GM18907 (cell line): Measurements from ENCODE around the gene TMEM156.
"Not testable (repeated sequence)": the region's sequence is repeated elsewhere in the genome, so short reads cannot be mapped to it uniquely, and the experiment has no call there.

Source experiments
- ATAC-seq: cut with Tn5 transposase; IDR thresholded peaks from one replicate; pipeline ENCODE4 v1.9.1; 2021; ENCODE audit warnings: mild to moderate bottlenecking, moderate library complexity; ENCODE audit not compliant: unreplicated experiment

Gene TMEM156

GRCh38 chr4:38959248-38959647 is 73.0 kb downstream of the TMEM156 start:
- ATAC-seq = not testable (repeated sequence)

DNA sequence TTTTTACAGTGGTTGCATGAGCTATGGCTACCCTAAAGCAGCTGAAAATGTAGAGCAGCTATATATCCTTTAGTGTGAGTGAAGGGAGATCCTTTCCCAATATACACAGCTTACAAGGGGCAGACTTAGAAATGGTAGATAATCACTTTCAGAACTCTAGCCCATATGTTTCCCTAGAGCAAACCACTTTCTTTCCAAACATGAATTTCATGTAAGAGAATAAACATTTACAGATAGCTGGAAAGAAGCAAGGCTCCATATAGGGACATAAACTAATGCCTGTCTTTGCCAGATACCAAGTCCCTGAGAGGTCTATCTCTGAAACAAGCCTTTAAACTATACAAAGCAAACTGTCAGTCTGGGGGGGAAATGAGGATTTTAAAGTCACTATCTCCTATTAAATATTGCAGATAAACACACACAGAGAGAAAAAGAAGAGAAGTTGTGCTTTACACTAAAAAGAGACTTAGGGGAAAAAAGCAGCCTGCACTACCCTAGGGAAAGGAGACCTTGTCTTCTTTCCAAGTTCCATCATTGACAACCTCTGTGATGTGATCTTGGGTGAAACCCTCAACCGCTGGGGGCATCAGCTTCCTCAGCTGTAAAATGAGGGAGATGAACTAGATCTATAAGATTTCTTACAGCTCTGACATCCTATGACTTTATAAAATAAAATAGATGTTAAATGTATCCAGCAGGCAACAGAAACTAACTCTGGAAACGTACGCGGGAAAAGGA is 73.6 kb downstream of the TMEM156 start:
- ATAC-seq = no peak

- ATAC-seq = no peak
Measured at GRCh38 chr4:38957893-38958292, 74.3 kb downstream of the TMEM156 start.

- ATAC-seq = no peak
Measured at GRCh38 chr4:38957261-38957815, 74.9 kb downstream of the TMEM156 start.

DNA sequence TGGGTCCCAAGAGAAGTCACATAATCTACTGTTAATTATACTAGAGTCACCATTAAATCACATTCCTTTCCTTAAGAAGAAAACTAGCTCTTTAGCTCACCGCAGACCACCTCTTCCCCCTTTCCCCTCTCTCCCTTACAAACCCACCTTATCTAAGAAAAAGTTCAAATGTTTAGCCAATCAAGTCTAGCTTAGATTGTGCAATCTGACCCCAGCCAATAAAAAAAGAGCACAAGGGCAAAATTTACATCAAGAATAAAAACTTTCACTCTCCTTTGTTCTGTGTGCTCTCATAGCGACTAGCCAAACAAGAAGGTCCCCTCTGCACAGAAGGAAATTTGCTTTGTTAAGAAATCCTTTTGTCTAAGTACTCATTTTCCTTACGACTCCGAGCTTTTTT is 76.3 kb downstream of the TMEM156 start:
- no peak for ATAC-seq

DNA sequence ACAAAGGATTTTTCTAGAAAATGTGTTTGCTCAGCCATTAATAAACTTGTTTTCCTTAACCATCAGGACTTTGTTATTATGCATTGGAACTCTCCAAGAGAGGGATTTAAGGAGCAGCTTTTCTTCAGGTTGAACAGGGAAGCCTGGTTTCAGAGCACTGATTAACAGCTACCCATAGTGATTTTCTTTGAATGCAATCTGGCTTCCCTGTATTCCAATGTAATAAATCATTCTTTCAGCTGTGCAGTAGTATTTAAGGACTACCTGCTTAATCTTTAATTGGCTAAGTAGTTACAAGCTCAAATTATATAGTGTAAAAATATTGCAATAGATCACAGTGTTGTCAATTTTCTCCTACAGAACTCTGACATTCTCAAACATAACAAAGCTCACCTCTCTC is 77.5 kb downstream of the TMEM156 start:
- ATAC-seq = no peak

GRCh38 chr4:38952017-38952416 is 80.2 kb downstream of the TMEM156 start:
- no peak for ATAC-seq

DNA sequence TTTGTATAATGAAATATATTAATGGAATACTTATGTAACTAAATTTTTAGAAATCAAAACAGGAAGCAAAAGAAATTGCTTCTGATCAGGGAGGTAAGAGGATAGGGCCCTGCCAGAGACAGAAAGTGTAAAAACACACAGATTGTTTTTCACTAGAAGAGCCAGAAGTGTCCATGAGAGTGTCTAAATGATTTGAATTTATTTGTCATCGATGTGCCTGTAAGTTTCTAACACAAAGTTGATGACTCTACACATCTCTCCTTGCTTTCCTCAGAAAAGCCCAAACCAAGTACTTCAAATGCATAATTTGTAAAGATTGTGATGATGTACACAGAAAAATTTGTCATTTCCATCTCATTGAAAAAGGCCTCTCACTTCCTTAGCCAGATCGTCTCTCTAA is 80.6 kb downstream of the TMEM156 start:
- no peak for ATAC-seq

DNA sequence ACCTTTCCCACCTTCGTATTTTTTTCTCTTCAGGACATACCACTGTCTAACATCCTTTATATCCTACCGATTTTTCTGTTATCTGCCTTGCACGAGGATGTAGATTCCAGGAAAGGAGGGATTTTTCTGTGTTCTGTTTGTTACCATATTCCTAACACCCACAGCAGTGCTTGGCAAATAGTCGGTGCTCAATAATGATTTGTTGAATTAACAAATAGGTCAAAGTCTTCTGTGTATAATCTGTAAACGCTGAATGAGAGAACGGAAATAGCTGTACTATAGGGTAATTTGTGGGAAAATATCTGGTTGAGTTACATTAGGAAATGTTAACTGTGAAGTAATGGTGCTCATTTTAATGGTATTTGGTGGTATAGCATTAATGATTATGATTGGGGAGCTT is 81.5 kb downstream of the TMEM156 start:
- no peak for ATAC-seq

- ATAC-seq = no peak
Measured at GRCh38 chr4:38950159-38950558, 82.0 kb downstream of the TMEM156 start.

- ATAC-seq = no peak
Measured at GRCh38 chr4:38949411-38950051, 82.7 kb downstream of the TMEM156 start.

DNA sequence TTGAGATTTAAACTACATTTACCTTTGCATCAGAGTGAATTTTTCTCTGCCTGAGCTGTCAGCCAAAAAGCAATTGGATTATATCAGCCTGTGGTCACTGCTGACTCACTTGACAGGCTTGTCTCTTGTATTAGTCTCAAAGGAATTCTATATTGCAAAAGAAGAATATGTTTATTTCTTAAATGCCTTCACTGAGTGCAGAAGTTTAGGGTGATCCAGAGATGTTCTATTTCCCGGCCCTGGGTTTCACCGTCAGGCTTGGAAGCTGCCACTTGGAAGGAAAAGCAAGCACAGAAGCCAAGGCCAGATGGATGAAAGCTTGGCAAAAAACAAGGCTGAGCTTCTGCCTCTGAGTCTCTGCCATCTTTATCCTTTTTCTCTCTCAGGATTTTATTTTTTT is 83.7 kb downstream of the TMEM156 start:
- no peak for ATAC-seq

GRCh38 chr4:38946919-38947318 is 85.3 kb downstream of the TMEM156 start:
- ATAC-seq = no peak

DNA sequence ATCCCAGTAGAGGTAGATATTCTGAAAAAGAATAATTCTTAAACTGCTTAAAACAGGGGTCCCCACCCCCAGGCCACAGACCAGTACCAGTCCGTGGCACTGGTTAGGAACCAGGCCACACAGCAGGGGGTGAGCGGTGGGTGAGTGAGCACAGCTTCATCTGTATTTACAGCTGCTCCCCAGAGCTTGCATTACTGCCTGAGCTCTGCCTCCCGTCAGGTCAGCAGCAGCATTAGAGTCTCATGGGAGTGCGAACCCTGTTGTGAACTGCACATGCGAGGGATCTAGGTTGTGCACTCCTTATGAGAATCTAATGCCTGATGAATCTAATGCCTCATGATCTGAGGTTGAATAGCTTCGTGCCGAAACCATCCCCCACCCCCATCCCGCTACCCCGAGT is 87.8 kb downstream of the TMEM156 start:
- ATAC-seq = no peak

- no peak for ATAC-seq
Measured at GRCh38 chr4:38943343-38943742, 88.9 kb downstream of the TMEM156 start.

GRCh38 chr4:38941906-38942305 is 90.3 kb downstream of the TMEM156 start:
- not testable (repeated sequence) for ATAC-seq

DNA sequence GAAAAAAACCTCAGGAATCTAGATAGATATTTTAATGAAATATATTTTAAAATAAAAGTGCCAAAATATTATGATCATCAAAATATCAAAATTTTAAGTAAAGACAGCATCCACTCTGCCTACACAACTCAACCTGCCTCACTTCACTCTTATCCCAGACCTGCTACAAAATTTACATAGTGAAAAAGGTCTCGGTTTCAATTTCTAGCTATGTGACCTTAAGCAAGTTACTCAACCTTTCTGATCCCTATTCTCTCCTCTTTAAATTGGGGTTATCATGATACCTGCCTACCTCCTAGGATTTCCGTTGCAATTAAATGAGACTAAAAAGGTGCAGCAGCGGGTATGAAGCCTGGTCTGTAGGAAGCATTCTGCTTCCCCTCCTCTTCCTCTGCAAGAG is 91.7 kb downstream of the TMEM156 start:
- no peak for ATAC-seq

DNA sequence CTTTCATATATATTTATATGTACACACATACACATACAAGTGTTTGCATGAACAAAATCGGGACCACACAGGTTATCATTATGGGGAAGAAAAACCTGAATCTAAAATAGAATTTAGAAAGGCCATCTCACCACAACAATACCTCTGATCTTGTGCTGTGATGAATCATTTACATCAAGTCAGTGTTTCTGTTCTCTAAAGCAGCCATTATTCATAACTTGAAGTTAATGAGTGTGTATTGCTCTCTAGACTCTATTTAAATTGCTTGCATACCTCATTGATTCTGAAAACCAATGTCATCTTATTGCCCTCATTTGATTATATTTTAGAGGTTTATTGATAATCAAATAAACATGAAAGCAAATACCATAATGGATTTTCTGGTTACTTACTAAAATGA is 93.0 kb downstream of the TMEM156 start:
- ATAC-seq = peak; percentile 94

GRCh38 chr4:38935391-38936073 is 96.7 kb downstream of the TMEM156 start:
- ATAC-seq = no peak

GRCh38 chr4:38931125-38931524 is 101.1 kb downstream of the TMEM156 start:
- ATAC-seq = no peak

DNA sequence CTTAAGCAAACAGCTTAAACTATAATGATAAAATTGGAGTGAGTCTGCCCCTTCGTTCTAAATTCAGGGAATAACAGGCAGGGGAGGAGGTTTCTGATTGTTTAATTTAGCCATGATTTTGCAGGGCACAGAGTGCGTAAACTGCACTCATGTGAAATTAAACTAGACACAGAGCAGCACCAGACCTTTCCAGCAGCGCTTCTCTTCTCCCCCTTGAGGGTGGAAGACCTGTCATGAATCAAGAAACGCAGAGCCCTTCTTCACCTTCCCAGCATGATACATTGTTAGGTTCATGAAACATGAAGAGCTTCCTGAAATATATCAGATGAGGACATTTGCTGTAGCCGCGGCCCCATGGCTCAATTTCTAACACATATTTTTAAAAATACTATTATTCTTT is 101.5 kb downstream of the TMEM156 start:
- ATAC-seq = no peak

DNA sequence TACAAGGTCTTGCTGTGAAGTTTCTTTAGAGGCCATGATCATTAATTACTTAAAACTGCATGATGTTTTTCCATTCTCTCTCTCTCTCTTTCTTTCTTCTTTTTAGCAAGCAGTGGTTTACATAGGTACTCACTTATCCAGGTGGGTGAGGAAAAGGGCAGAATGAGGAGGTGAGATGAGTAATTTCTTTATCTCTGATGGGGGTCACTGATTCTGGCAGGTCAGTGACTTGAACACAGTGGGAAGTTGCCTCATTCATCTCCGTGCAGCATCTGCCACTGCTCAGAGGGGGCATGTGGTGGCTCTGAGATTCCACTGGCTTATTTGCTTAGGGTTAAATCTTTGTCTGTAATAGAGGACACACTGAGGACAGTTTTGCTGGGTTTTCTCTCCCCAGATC is 102.0 kb downstream of the TMEM156 start:
- peak; percentile 78 for ATAC-seq
